H1 (cell line): ENCODE measurements around the gene ACVR2B. TPM values are rescaled to one million over a fixed set of nuclear protein-coding genes. Genes with fewer than 3 reads are reported as not detected.

Experiments
- CTCF ChIA-PET: fragments of 300-600 bp; sonication (Branson Sonifier 250); formaldehyde crosslinking; loops from one replicate; lab custom pipeline; 2021; ENCODE audit not compliant: partially characterized antibody; lab: Charles Lee
- POLR2A ChIA-PET: fragments of 300-600 bp; sonication (Branson Sonifier 250); formaldehyde crosslinking; loops from one replicate; lab custom pipeline; 2021; ENCODE audit warnings: inconsistent platforms; ENCODE audit not compliant: partially characterized antibody; lab: Charles Lee
- DNase-seq, 2 experiments: peaks; one replicate each; pipeline versions ENCODE4 v3.0.0 to v3.0.0-alpha.2; 2010 to 2022; ENCODE audit warnings: low spot score in 2 of 2, low read depth in 1 of 2, mixed read lengths in 1 of 2
- FAIRE-seq: peaks from 2 replicates; lab custom pipeline; 2011; peaks lifted over from hg19 to GRCh38; lab: Jason Lieb, UNC
- H2AFZ ChIP-seq: 2 replicates; pipeline ENCODE4 v1.8.1; 2012; ENCODE audit warnings: low read length, inconsistent platforms
- H2AK5ac ChIP-seq: 2 replicates; pipeline ENCODE4 v1.6.1; 2013; ENCODE audit warnings: low read depth, low read length
- H2BK120ac ChIP-seq: replicated peaks from 2 replicates; pipeline ENCODE3; 2013; ENCODE audit warnings: low read depth, low read length, inconsistent platforms
- H2BK12ac ChIP-seq: 2 replicates; pipeline ENCODE4 v1.6.1; 2013; ENCODE audit warnings: low read depth, low read length
- H2BK15ac ChIP-seq: 2 replicates; pipeline ENCODE4 v1.6.1; 2013; ENCODE audit warnings: low read length
- H2BK20ac ChIP-seq: 2 replicates; pipeline ENCODE4 v1.6.1; 2013; ENCODE audit warnings: low read length
- H2BK5ac ChIP-seq: 2 replicates; pipeline ENCODE4 v1.6.1; 2013; ENCODE audit warnings: low read depth, low read length
- H3K14ac ChIP-seq: 2 replicates; pipeline ENCODE4 v1.6.1; 2013; ENCODE audit warnings: inconsistent platforms; ENCODE audit not compliant: insufficient read length
- H3K18ac ChIP-seq: 2 replicates; pipeline ENCODE4 v1.6.1; 2013; ENCODE audit warnings: low read length; ENCODE audit errors: extremely low read depth
- H3K23ac ChIP-seq: 2 replicates; pipeline ENCODE4 v1.6.1; 2013; ENCODE audit warnings: inconsistent platforms; ENCODE audit not compliant: insufficient read length
- H3K23me2 ChIP-seq: 2 replicates; pipeline ENCODE4 v1.6.1; 2013; ENCODE audit warnings: low read depth, low read length
- H3K27ac ChIP-seq: 2 replicates; pipeline ENCODE4 v1.6.1; 2011; ENCODE audit warnings: low read depth, low read length, inconsistent platforms
- H3K27me3 ChIP-seq, 4 experiments: replicated peaks in 1 of 4; 1 replicate in 1 of 4; 2 replicates in 3 of 4; pipeline versions ENCODE4 v1.6.1 to v1.8.1; 2011 to 2013; ENCODE audit warnings: low read length in 3 of 4, mild to moderate bottlenecking in 3 of 4, inconsistent platforms in 2 of 4, mixed read lengths in 2 of 4, moderate library complexity in 1 of 4; ENCODE audit not compliant: control insufficient read depth in 3 of 4, insufficient read depth in 3 of 4; ENCODE audit errors: extremely low read depth in 1 of 4
- H3K36me3 ChIP-seq, 4 experiments: 2 replicates each; pipeline versions ENCODE4 v1.6.1 to v1.8.1; 2011 to 2013; ENCODE audit warnings: mild to moderate bottlenecking in 4 of 4, low read length in 3 of 4, moderate library complexity in 2 of 4, control low read depth in 1 of 4, inconsistent platforms in 1 of 4; ENCODE audit not compliant: insufficient read depth in 4 of 4, control insufficient read depth in 2 of 4
- H3K4ac ChIP-seq: replicated peaks from 2 replicates; pipeline ENCODE3; 2013; ENCODE audit warnings: low read length, low read depth, mixed read lengths, inconsistent platforms; ENCODE audit not compliant: insufficient read length
- H3K4me1 ChIP-seq, 4 experiments: replicated peaks in 1 of 4; 1 replicate in 1 of 4; 2 replicates in 3 of 4; pipeline versions ENCODE4 v1.6.1 to v1.8.1; 2011 to 2013; ENCODE audit warnings: low read length in 3 of 4, inconsistent platforms in 2 of 4, mixed read lengths in 1 of 4; ENCODE audit not compliant: insufficient read depth in 4 of 4, control insufficient read depth in 3 of 4
- H3K4me2 ChIP-seq, 2 experiments: 2 replicates each; pipeline versions ENCODE4 v1.6.1 to v1.8.1; 2011 to 2013; ENCODE audit warnings: low read depth in 2 of 2, low read length in 2 of 2, control low read depth in 1 of 2, inconsistent platforms in 1 of 2, mild to moderate bottlenecking in 1 of 2; ENCODE audit not compliant: insufficient read depth in 1 of 2
- H3K4me3 ChIP-seq, 4 experiments: fragments of 200-600, 300-600 bp in 1 of 4; sonication (generic), shearing (Covaris generic), sonication (Bioruptor Twin) in 1 of 4; 2 replicates each; pipeline versions ENCODE4 v1.5.1 to v1.8.1; 2011 to 2016; ENCODE audit warnings: low read length in 4 of 4, low read depth in 3 of 4, control low read depth in 2 of 4, inconsistent platforms in 2 of 4, mild to moderate bottlenecking in 2 of 4, mixed read lengths in 1 of 4, moderate library complexity in 1 of 4; ENCODE audit not compliant: insufficient read depth in 2 of 4; ENCODE audit errors: extremely low read depth in 1 of 4
- H3K56ac ChIP-seq: replicated peaks from 2 replicates; pipeline ENCODE3; 2013; ENCODE audit warnings: low read depth, mild to moderate bottlenecking, mixed read lengths, low read length, inconsistent platforms; ENCODE audit not compliant: insufficient read length
- H3K79me1 ChIP-seq: 2 replicates; pipeline ENCODE4 v1.6.1; 2013; ENCODE audit warnings: low read depth, low read length, control low read depth
- H3K79me2 ChIP-seq, 2 experiments: 2 replicates each; pipeline versions ENCODE4 v1.6.1 to v1.8.1; 2012 to 2013; ENCODE audit warnings: low read length in 2 of 2, mild to moderate bottlenecking in 2 of 2, inconsistent platforms in 1 of 2; ENCODE audit not compliant: insufficient read depth in 2 of 2, control insufficient read depth in 1 of 2
- H3K9ac ChIP-seq, 4 experiments: replicated peaks in 1 of 4; 1 replicate in 1 of 4; 2 replicates in 3 of 4; pipeline versions ENCODE4 v1.6.1 to v1.8.1; 2011 to 2013; ENCODE audit warnings: low read depth in 3 of 4, low read length in 3 of 4, control low read depth in 2 of 4, mild to moderate bottlenecking in 2 of 4, moderate library complexity in 2 of 4, inconsistent platforms in 1 of 4; ENCODE audit errors: extremely low read depth in 1 of 4
- H3K9me3 ChIP-seq, 2 experiments: 2 replicates each; pipeline versions ENCODE4 v1.6.1 to v1.8.1; 2012 to 2013; ENCODE audit warnings: mild to moderate bottlenecking in 2 of 2, moderate library complexity in 2 of 2, control low read depth in 1 of 2, inconsistent platforms in 1 of 2, low read depth in 1 of 2, low read length in 1 of 2, mixed read lengths in 1 of 2; ENCODE audit not compliant: insufficient read depth in 2 of 2
- H4K20me1 ChIP-seq, 2 experiments: replicated peaks in 1 of 2; 2 replicates each; pipeline versions ENCODE3 to v1.8.1; 2011 to 2013; ENCODE audit warnings: inconsistent platforms in 2 of 2, low read length in 2 of 2, mild to moderate bottlenecking in 1 of 2; ENCODE audit not compliant: insufficient read depth in 2 of 2, control insufficient read depth in 1 of 2
- H4K5ac ChIP-seq: 2 replicates; pipeline ENCODE4 v1.6.1; 2013; ENCODE audit warnings: low read length, low read depth, mixed read lengths, inconsistent platforms; ENCODE audit not compliant: insufficient read length
- H4K8ac ChIP-seq: 2 replicates; pipeline ENCODE4 v1.8.0; 2013; ENCODE audit warnings: mild to moderate bottlenecking, moderate library complexity, low read length, inconsistent platforms; ENCODE audit not compliant: insufficient read depth; ENCODE audit errors: extremely low read depth
- H4K91ac ChIP-seq: replicated peaks from 2 replicates; pipeline ENCODE3; 2013; ENCODE audit warnings: low read length, mixed read lengths, inconsistent platforms; ENCODE audit not compliant: insufficient read length
- EGR1 ChIP-seq: IDR thresholded peaks from 2 replicates; pipeline ENCODE4 v1.6.1; 2011; ENCODE audit warnings: low read depth, low read length, borderline replicate concordance
- FOSL1 ChIP-seq: IDR thresholded peaks from 2 replicates; pipeline ENCODE4 v1.6.1; 2011; ENCODE audit warnings: mild to moderate bottlenecking, low read depth, low read length, moderate library complexity; ENCODE audit not compliant: insufficient read depth
- GTF2F1 ChIP-seq: IDR thresholded peaks from 2 replicates; pipeline ENCODE4 v1.6.1; 2012; ENCODE audit warnings: low read depth, low read length, improper control_type of control experiment, borderline replicate concordance
- HDAC6 ChIP-seq: IDR thresholded peaks from one replicate; pipeline ENCODE4 v1.7.1; 2012; ENCODE audit warnings: low read depth, mild to moderate bottlenecking, inconsistent platforms, low read length, moderate library complexity
- MAFK ChIP-seq: IDR thresholded peaks from 2 replicates; pipeline ENCODE4 v1.6.1; 2012; ENCODE audit warnings: low read depth, mild to moderate bottlenecking, improper control_type of control experiment, low read length
- MAX ChIP-seq: IDR thresholded peaks from 2 replicates; pipeline ENCODE4 v1.6.1; 2012; ENCODE audit warnings: inconsistent platforms
- NANOG ChIP-seq: IDR thresholded peaks from 2 replicates; pipeline ENCODE4 v1.6.1; 2011; ENCODE audit warnings: low read length, low read depth, mild to moderate bottlenecking, inconsistent platforms; ENCODE audit not compliant: insufficient read depth, poor library complexity, severe bottlenecking
- PHF8 ChIP-seq: fragments of 200-600 bp; sonication (generic); conservative IDR thresholded peaks from 2 replicates; pipeline ENCODE4 v1.7.1; 2012; ENCODE audit warnings: low read depth, mild to moderate bottlenecking, inconsistent platforms, low read length, moderate library complexity
- RBBP5 ChIP-seq: IDR thresholded peaks from 2 replicates; pipeline ENCODE4 v1.7.1; 2012; ENCODE audit warnings: low read depth, mild to moderate bottlenecking, inconsistent platforms, low read length, moderate library complexity, borderline replicate concordance
- RFX5 ChIP-seq: IDR thresholded peaks from 2 replicates; pipeline ENCODE4 v1.6.1; 2011; ENCODE audit warnings: low read depth, low read length, improper control_type of control experiment, borderline replicate concordance
- SP1 ChIP-seq: IDR thresholded peaks from 2 replicates; pipeline ENCODE4 v1.6.1; 2011; ENCODE audit warnings: low read depth, low read length
- SRF ChIP-seq: IDR thresholded peaks from 2 replicates; pipeline ENCODE4 v1.6.1; 2011; ENCODE audit warnings: mild to moderate bottlenecking, low read depth, low read length, moderate library complexity
- TCF12 ChIP-seq: IDR thresholded peaks from 2 replicates; pipeline ENCODE4 v1.6.1; 2011; ENCODE audit warnings: low read depth, mild to moderate bottlenecking, low read length
- WGBS, 2 experiments: shearing (Covaris generic) in 1 of 2; methylation state at CpG; one replicate each; pipeline versions ENCODE4 v1.1.6 to v1.1.7; 2013 to 2015; ENCODE audit warnings: low lambda C conversion rate in 2 of 2, mixed read lengths in 2 of 2, inconsistent platforms in 1 of 2, low coverage in 1 of 2, missing lambda C conversion rate in 1 of 2; ENCODE audit not compliant: insufficient replicate concordance in 2 of 2, insufficient coverage in 1 of 2, insufficient read length in 1 of 2; ENCODE audit errors: extremely low coverage in 1 of 2, missing lambda C conversion rate in 1 of 2; 5-methylcytosine and 5-hydroxymethylcytosine counted together
- polyA plus RNA-seq, 7 experiments: library from polyadenylated mRNA; depleted of rRNA in 3 of 7; stranded (reverse) in 5 of 7; unstranded in 2 of 7; fragments of >200 nt in 5 of 7; fragments of 200-250 nt in 2 of 7; gene quantifications; 1 replicate in 5 of 7; 2 replicates in 1 of 7; 4 replicates in 1 of 7; pipeline versions ENCODE4 v1.2.1 to v1.2.3, GENCODE V29; 2011 to 2013; ENCODE audit warnings: missing spikeins in 2 of 7, mixed read lengths in 2 of 7
- total RNA-seq: library from RNA; stranded (reverse); fragmentation: NEBNext Ultra II Directional; extraction: Animal tissue kit (Norgen Biotek cat#: 25700); gene quantifications from 2 replicates; pipeline ENCODE4 v1.2.1, GENCODE V29; 2021

ACVR2B gene
- total and polyA plus RNA-seq, 2 of the 8 experiments (the other 6 are each of a cell fraction or from before 2014, with no cell fraction given) = 24.7 to 109 TPM

DNA sequence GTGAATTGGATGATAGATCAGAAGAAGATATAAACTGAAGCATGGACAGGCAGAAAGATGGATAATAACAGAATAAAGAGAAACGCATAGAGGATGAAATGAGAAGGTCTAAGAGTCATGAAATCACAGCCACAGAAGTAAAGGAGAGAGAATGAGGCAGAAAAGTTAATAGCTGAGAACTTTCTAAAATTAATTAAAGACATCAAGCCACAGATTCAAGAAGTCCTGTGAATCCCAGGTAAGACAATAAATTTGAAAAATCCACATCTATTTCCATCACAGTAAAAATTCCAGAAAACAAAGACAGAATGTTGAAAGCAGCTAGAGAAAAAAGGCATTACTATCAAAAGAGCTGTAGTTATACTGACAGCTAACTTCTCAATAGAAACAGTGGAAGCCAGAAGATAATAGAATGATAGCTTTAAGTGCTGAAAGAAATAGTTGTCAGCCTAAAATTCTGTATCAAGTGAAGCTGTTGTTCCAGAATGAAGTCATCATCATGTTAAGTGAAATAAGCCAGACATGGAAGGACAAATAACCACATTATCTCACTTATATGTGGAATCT lies 12.0 kb downstream of the ACVR2B start:
- H3K9ac ChIP-seq = no peak overlapping the region
- H3K23ac ChIP-seq = no peak overlapping the region
- FAIRE-seq (no peak), DNase-seq (no peak)
- ChIA-PET CTCF (interaction anchor here (0.6 to 1.4 kb wide), 4 partner anchors 8 to 31 kb away, joined by 3 to 4 read pairs (median 3); partner anchors contain the start of gene EXOG), POLR2A (interaction anchor here (0.7 to 1.6 kb wide), 2 partner anchors 10 to 11 kb away, joined by 3 to 5 read pairs; no protein-coding TSS in a partner anchor)
- no peak overlapping the region for H2AK5ac ChIP-seq
- H3K9me3 ChIP-seq = peaks cover 11% of the 10 kb centered on the region in 2 experiments; a peak in 3 of 4 replicates
- no peak overlapping the region for H4K8ac ChIP-seq
- no peak overlapping the region for H3K14ac ChIP-seq
- H3K79me2 ChIP-seq = peaks cover 43 to 97% of the 10 kb centered on the region in 2 experiments
- no peaks in the 10 kb centered on the region; the same call in 1 of the 2 replicates for H3K23me2 ChIP-seq
- no peak overlapping the region for H4K91ac ChIP-seq
- H3K36me3 ChIP-seq = peaks cover 0 to 3% (median 0%) of the 10 kb centered on the region in 4 experiments; a peak in 2 of 8 replicates
- no peak overlapping the region for H3K27ac ChIP-seq
- peaks cover 24% of the 10 kb centered on the region for H3K79me1 ChIP-seq
- no peak overlapping the region for H3K18ac ChIP-seq
- H3K4ac ChIP-seq = no peak overlapping the region
- H3K27me3 ChIP-seq = no peaks in the 10 kb centered on the region
- H2BK5ac ChIP-seq = no peak overlapping the region
- 85% methylated on average over 1 of the region's 1 CpG; no CpG with 5 or more reads in 1 of the 2 experiments for WGBS, 2 experiments
- no peak overlapping the region for H2AFZ ChIP-seq
- H3K4me3 ChIP-seq = no peak overlapping the region
- H3K4me1 ChIP-seq = no peaks in the 10 kb centered on the region; a peak in 1 of 7 replicates
- no peak overlapping the region for H2BK15ac ChIP-seq
- H2BK120ac ChIP-seq = no peak overlapping the region
- H2BK12ac ChIP-seq = no peak overlapping the region
- H3K56ac ChIP-seq = no peak overlapping the region
- no peak overlapping the region for H4K5ac ChIP-seq
- no peak overlapping the region for H3K4me2 ChIP-seq
- peaks cover 8 to 15% of the 10 kb centered on the region in 2 experiments for H4K20me1 ChIP-seq
- H2BK20ac ChIP-seq = no peak overlapping the region
- no peak for TF ChIP-seq SRF
- no peak for TF ChIP-seq TCF12
- no peak for TF ChIP-seq GTF2F1
- TF ChIP-seq HDAC6 = no peak
- no peak for TF ChIP-seq MAFK
- no peak for TF ChIP-seq RFX5
- no peak for TF ChIP-seq MAX
- TF ChIP-seq EGR1 = no peak
- TF ChIP-seq RBBP5 = no peak
- TF ChIP-seq FOSL1 = no peak
- TF ChIP-seq PHF8 = no peak
- no peak for TF ChIP-seq SP1
- TF ChIP-seq NANOG = no peak
